OCI-LY7 (cell line): Measurements from ENCODE around the gene RAB3B.

Source experiments
- EZH2phosphoT487 ChIP-seq: fragments of 200-600 bp; sonication (generic); IDR thresholded peaks from 2 replicates; pipeline ENCODE4 v1.6.1; 2018; ENCODE audit warnings: low read depth, borderline replicate concordance, mild to moderate bottlenecking, mixed run types, antibody characterized with exemption, low read length, moderate library complexity, mixed read lengths
- TF ChIP-seq, protein P1 (sequence below): fragments of 200-600 bp; sonication (generic); conservative IDR thresholded peaks from 2 replicates; pipeline ENCODE4 v1.5.1; 2014; ENCODE audit warnings: mild to moderate bottlenecking, antibody characterized with exemption, low read length, moderate library complexity, mixed read lengths

DNA sequence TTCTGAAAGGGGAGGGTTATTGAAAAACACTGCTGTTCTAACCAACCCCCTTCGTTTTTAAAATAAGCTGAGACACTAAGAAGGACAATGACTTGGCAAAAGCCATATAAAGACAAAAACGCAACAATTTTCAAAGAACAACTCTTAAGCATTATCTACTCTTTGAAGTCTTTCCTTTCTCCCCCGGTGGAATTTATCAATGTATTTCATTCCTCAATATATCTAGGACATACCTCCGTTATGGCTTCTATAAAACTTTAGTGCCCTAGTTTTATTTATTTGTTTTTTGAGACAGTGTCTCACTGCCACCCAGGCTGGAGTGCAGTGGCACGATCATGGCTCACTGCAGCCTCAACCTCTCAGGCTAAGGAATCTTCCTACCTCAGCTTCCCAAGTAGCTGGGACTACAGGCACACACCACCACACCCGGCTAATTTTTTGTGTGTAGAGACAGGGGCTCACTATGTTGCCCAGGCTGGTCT, 115.2 kb downstream of the RAB3B start:
- TF ChIP-seq, protein P1, sequence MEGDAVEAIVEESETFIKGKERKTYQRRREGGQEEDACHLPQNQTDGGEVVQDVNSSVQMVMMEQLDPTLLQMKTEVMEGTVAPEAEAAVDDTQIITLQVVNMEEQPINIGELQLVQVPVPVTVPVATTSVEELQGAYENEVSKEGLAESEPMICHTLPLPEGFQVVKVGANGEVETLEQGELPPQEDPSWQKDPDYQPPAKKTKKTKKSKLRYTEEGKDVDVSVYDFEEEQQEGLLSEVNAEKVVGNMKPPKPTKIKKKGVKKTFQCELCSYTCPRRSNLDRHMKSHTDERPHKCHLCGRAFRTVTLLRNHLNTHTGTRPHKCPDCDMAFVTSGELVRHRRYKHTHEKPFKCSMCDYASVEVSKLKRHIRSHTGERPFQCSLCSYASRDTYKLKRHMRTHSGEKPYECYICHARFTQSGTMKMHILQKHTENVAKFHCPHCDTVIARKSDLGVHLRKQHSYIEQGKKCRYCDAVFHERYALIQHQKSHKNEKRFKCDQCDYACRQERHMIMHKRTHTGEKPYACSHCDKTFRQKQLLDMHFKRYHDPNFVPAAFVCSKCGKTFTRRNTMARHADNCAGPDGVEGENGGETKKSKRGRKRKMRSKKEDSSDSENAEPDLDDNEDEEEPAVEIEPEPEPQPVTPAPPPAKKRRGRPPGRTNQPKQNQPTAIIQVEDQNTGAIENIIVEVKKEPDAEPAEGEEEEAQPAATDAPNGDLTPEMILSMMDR: no peak
- TF ChIP-seq EZH2phosphoT487: no peak
